ENCODE results near the gene ARGLU1.

Gene ARGLU1

GRCh38 chr13:106575896-106576295 is 8.0 kb upstream of the ARGLU1 start:
- Histone ChIP-seq H3K4me2 (ENCODE audit: low read length) (no peak overlapping the region), H3K27me3 (ENCODE audit: control insufficient read depth, low read length) (no peaks in the 10 kb centered on the region), H3K36me3 (ENCODE audit: control insufficient read depth, low read length) (no peaks in the 10 kb centered on the region), H3K27ac (ENCODE audit: low read depth, low read length) (no peak overlapping the region), H3K9me2 (replicated peaks; ENCODE audit: control insufficient read depth, low read length) (no peaks in the 10 kb centered on the region), H3F3A (ENCODE audit: control insufficient read depth, insufficient read depth) (no peaks in the 10 kb centered on the region), H3K4me3 (ENCODE audit: low read length) (no peak overlapping the region), H3K79me2 (ENCODE audit: control insufficient read depth, low read length) (no peaks in the 10 kb centered on the region), H3K9me3 (ENCODE audit: control insufficient read depth, insufficient read depth, low read length) (no peaks in the 10 kb centered on the region), H4K20me1 (ENCODE audit: control insufficient read depth, insufficient read depth, low read depth, low read length) (no peaks in the 10 kb centered on the region), H3K4me1 (ENCODE audit: control insufficient read depth, low read length) (no peaks in the 10 kb centered on the region)
- TF ChIP-seq, protein P1, sequence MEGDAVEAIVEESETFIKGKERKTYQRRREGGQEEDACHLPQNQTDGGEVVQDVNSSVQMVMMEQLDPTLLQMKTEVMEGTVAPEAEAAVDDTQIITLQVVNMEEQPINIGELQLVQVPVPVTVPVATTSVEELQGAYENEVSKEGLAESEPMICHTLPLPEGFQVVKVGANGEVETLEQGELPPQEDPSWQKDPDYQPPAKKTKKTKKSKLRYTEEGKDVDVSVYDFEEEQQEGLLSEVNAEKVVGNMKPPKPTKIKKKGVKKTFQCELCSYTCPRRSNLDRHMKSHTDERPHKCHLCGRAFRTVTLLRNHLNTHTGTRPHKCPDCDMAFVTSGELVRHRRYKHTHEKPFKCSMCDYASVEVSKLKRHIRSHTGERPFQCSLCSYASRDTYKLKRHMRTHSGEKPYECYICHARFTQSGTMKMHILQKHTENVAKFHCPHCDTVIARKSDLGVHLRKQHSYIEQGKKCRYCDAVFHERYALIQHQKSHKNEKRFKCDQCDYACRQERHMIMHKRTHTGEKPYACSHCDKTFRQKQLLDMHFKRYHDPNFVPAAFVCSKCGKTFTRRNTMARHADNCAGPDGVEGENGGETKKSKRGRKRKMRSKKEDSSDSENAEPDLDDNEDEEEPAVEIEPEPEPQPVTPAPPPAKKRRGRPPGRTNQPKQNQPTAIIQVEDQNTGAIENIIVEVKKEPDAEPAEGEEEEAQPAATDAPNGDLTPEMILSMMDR (IDR thresholded peaks at IDR 0.05; ENCODE audit: low read depth, low read length, poor library complexity, severe bottlenecking): no peak
- TF ChIP-seq EZH2phosphoT487 (IDR thresholded peaks at IDR 0.05; ENCODE audit: borderline replicate concordance, low read length): no peak

DNA sequence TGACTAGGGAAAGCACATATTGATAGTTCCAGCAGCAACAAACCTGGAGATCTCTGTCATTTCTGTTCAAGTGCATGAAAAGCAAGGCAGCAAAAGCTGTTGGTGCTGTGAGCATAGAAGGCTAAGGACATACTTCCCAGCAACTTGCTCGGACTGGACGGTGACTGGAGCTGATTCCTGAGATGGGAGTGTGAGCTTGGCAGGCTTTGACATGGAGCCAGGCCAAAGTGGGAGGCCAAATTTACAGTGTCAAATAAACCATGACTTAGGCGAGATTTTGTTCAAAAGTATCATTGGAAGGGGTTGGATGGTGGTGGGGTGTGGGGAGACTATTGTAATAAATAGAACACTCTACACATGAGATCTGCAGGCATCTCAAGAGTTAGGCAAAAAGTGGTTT is 5.9 kb upstream of the ARGLU1 start:
- H3K4me1 ChIP-seq (ENCODE audit: control insufficient read depth, low read length): peaks cover 5% of the 10 kb centered on the region
- H4K20me1 ChIP-seq (ENCODE audit: control insufficient read depth, insufficient read depth, low read depth, low read length): no peaks in the 10 kb centered on the region
- no peaks in the 10 kb centered on the region for H3K9me2 ChIP-seq (replicated peaks; ENCODE audit: control insufficient read depth, low read length)
- H3K4me3 ChIP-seq (ENCODE audit: low read length): no peak overlapping the region
- TF ChIP-seq, protein P1 (IDR thresholded peaks at IDR 0.05; ENCODE audit: low read depth, low read length, poor library complexity, severe bottlenecking): no peak
- TF ChIP-seq EZH2phosphoT487 (IDR thresholded peaks at IDR 0.05; ENCODE audit: borderline replicate concordance, low read length): no peak
- no peaks in the 10 kb centered on the region for H3K9me3 ChIP-seq (ENCODE audit: control insufficient read depth, insufficient read depth, low read length)
- H3F3A ChIP-seq (ENCODE audit: control insufficient read depth, insufficient read depth): no peaks in the 10 kb centered on the region
- H3K4me2 ChIP-seq (ENCODE audit: low read length): no peak overlapping the region
- no peak overlapping the region for H3K27ac ChIP-seq (ENCODE audit: low read depth, low read length)
- no peaks in the 10 kb centered on the region for H3K36me3 ChIP-seq (ENCODE audit: control insufficient read depth, low read length)
- H3K27me3 ChIP-seq (ENCODE audit: control insufficient read depth, low read length): no peaks in the 10 kb centered on the region
- peaks cover 6% of the 10 kb centered on the region for H3K79me2 ChIP-seq (ENCODE audit: control insufficient read depth, low read length)

DNA sequence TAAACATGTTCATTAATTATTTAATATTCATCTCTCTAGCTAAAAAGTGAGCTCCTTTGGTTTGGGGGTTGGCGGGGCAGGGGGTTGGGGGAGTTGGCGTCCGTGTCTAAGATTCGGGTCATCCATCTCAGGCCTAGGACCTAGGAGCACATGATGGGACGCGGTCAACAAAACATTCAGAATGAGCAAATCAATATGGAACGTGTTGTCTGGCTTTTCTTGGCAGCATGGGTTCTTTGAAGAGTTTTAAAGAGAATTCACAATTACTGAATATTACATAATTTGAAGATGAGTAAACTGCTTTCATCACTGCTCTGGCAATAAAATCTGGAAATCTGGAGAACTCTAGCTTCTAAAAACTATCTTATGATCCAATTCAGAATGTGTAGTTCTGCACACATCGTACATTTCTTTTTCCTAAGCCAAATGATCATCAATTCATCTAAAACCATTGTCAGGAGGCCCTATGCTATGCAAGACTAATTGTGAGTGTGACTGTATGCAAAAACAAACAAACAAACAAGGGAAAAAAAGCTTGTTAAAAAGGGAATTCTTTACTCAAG is 5.4 kb upstream of the ARGLU1 start:
- no peak overlapping the region for H3K4me2 ChIP-seq (ENCODE audit: low read length)
- H4K20me1 ChIP-seq (ENCODE audit: control insufficient read depth, insufficient read depth, low read depth, low read length): no peaks in the 10 kb centered on the region
- TF ChIP-seq, protein P1 (IDR thresholded peaks at IDR 0.05; ENCODE audit: low read depth, low read length, poor library complexity, severe bottlenecking): no peak
- TF ChIP-seq EZH2phosphoT487 (IDR thresholded peaks at IDR 0.05; ENCODE audit: borderline replicate concordance, low read length): no peak
- no peaks in the 10 kb centered on the region for H3F3A ChIP-seq (ENCODE audit: control insufficient read depth, insufficient read depth)
- no peak overlapping the region for H3K4me3 ChIP-seq (ENCODE audit: low read length)
- no peaks in the 10 kb centered on the region for H3K9me3 ChIP-seq (ENCODE audit: control insufficient read depth, insufficient read depth, low read length)
- no peaks in the 10 kb centered on the region for H3K27me3 ChIP-seq (ENCODE audit: control insufficient read depth, low read length)
- no peaks in the 10 kb centered on the region for H3K36me3 ChIP-seq (ENCODE audit: control insufficient read depth, low read length)
- peaks cover 10% of the 10 kb centered on the region for H3K4me1 ChIP-seq (ENCODE audit: control insufficient read depth, low read length)
- H3K9me2 ChIP-seq (replicated peaks; ENCODE audit: control insufficient read depth, low read length): no peaks in the 10 kb centered on the region
- H3K27ac ChIP-seq (ENCODE audit: low read depth, low read length): no peak overlapping the region
- H3K79me2 ChIP-seq (ENCODE audit: control insufficient read depth, low read length): peaks cover 10% of the 10 kb centered on the region

Data from DOHH2 (cell line).